H1 (cell line): ENCODE measurements around the gene KCTD16. TPM values are rescaled to one million over a fixed set of nuclear protein-coding genes. Genes with fewer than 3 reads are reported as not detected.

ENCODE experiments used
- ATF2 ChIP-seq: IDR thresholded peaks from 2 replicates; pipeline ENCODE4 v1.6.1; 2012; ENCODE audit warnings: low read length, inconsistent platforms
- CBX5 ChIP-seq: fragments of 300-800, 300-1000 bp; sonication (generic); IDR thresholded peaks from 2 replicates; pipeline ENCODE4 v1.7.1; 2016; ENCODE audit warnings: antibody characterized with exemption, low read length, low read depth
- CTBP2 ChIP-seq: IDR thresholded peaks from 2 replicates; pipeline ENCODE4 v1.7.0; 2011; ENCODE audit warnings: borderline replicate concordance, mild to moderate bottlenecking, moderate library complexity, mixed read lengths, low read length; ENCODE audit not compliant: insufficient read depth, insufficient read length
- GABPA ChIP-seq: IDR thresholded peaks from 2 replicates; pipeline ENCODE4 v1.6.1; 2011; ENCODE audit warnings: mild to moderate bottlenecking, low read length, moderate library complexity, borderline replicate concordance; ENCODE audit not compliant: insufficient read depth
- NRF1 ChIP-seq: IDR thresholded peaks from 2 replicates; pipeline ENCODE4 v1.6.1; 2011; ENCODE audit warnings: mild to moderate bottlenecking, low read depth, low read length, improper control_type of control experiment
- RXRA ChIP-seq: IDR thresholded peaks from 2 replicates; pipeline ENCODE4 v1.6.1; 2011; ENCODE audit warnings: low read depth, mild to moderate bottlenecking, low read length, moderate library complexity; ENCODE audit not compliant: insufficient read depth
- SRF ChIP-seq: IDR thresholded peaks from 2 replicates; pipeline ENCODE4 v1.6.1; 2011; ENCODE audit warnings: mild to moderate bottlenecking, low read depth, low read length, moderate library complexity
- SUZ12 ChIP-seq: fragments of 200-600 bp; sonication (generic); IDR thresholded peaks from 2 replicates; pipeline ENCODE4 v1.6.1; 2012; ENCODE audit warnings: mild to moderate bottlenecking, inconsistent platforms, low read length, moderate library complexity, mixed read lengths
- polyA plus RNA-seq, 7 experiments: library from polyadenylated mRNA; depleted of rRNA in 3 of 7; stranded (reverse) in 5 of 7; unstranded in 2 of 7; fragments of >200 nt in 5 of 7; fragments of 200-250 nt in 2 of 7; gene quantifications; 1 replicate in 5 of 7; 2 replicates in 1 of 7; 4 replicates in 1 of 7; pipeline versions ENCODE4 v1.2.1 to v1.2.3, GENCODE V29; 2011 to 2013; ENCODE audit warnings: missing spikeins in 2 of 7, mixed read lengths in 2 of 7
- total RNA-seq: library from RNA; stranded (reverse); fragmentation: NEBNext Ultra II Directional; extraction: Animal tissue kit (Norgen Biotek cat#: 25700); gene quantifications from 2 replicates; pipeline ENCODE4 v1.2.1, GENCODE V29; 2021

KCTD16 gene
- total and polyA plus RNA-seq, 2 of the 8 experiments (the other 6 are each of a cell fraction or from before 2014, with no cell fraction given): 0.03 to 0.24 TPM

GRCh38 chr5:144307736-144308135 is 137.1 kb downstream of the KCTD16 start (continued):
- no peak for TF ChIP-seq GABPA
- TF ChIP-seq RXRA: no peak
- TF ChIP-seq CTBP2: no peak
- TF ChIP-seq NRF1: no peak
- TF ChIP-seq SUZ12: no peak
- no peak for TF ChIP-seq CBX5
- TF ChIP-seq SRF: no peak
- no peak for TF ChIP-seq ATF2
